Inflammatory macrophage (primary cell): ENCODE results near the gene SGCA.

Experiments used
- DNase-seq, 2 donors: peaks; one replicate each; pipeline ENCODE4 v3.0.0-alpha.2; 2020 to 2022

Gene SGCA

GRCh38 chr17:50134206-50135110 lies 31.3 kb upstream of the SGCA start:
- DNase-seq: no peak

GRCh38 chr17:50135316-50136095 lies 30.3 kb upstream of the SGCA start:
- no peak for DNase-seq

- DNase-seq: no peak
Observed at GRCh38 chr17:50136096-50136687, 29.6 kb upstream of the SGCA start.

GRCh38 chr17:50137042-50137441 lies 28.8 kb upstream of the SGCA start:
- DNase-seq: peak; percentile 58 to 92

- no peak for DNase-seq
Observed at GRCh38 chr17:50139185-50139783, 26.5 kb upstream of the SGCA start.

- peak; percentile 69 to 74 for DNase-seq
Observed at GRCh38 chr17:50139950-50140885, 25.6 kb upstream of the SGCA start.

- DNase-seq: no peak
Observed at GRCh38 chr17:50141026-50141744, 24.6 kb upstream of the SGCA start.

GRCh38 chr17:50141745-50142110 lies 24.1 kb upstream of the SGCA start:
- DNase-seq: no peak

- no peak for DNase-seq
Observed at GRCh38 chr17:50143461-50144176, 22.2 kb upstream of the SGCA start.

- no peak for DNase-seq
Observed at GRCh38 chr17:50144355-50144754, 21.4 kb upstream of the SGCA start.

- DNase-seq: no peak
Observed at GRCh38 chr17:50144845-50145531, 20.8 kb upstream of the SGCA start.

GRCh38 chr17:50145532-50146229 lies 20.1 kb upstream of the SGCA start:
- no peak for DNase-seq

- DNase-seq: no peak
Observed at GRCh38 chr17:50146230-50146926, 19.4 kb upstream of the SGCA start.

GRCh38 chr17:50146927-50147665 lies 18.7 kb upstream of the SGCA start:
- DNase-seq: no peak

- no peak for DNase-seq
Observed at GRCh38 chr17:50147841-50148225, 18.0 kb upstream of the SGCA start.

- peak; percentile 91 for DNase-seq
Observed at GRCh38 chr17:50148226-50149090, 17.3 kb upstream of the SGCA start.

GRCh38 chr17:50149091-50149416 lies 16.8 kb upstream of the SGCA start:
- DNase-seq: no peak
